ENCODE results near the gene ATP6V0A4.
"Not testable (repeated sequence)": the region's sequence is repeated elsewhere in the genome, so short reads cannot be mapped to it uniquely, and the experiment has no call there.

ATP6V0A4 gene

DNA sequence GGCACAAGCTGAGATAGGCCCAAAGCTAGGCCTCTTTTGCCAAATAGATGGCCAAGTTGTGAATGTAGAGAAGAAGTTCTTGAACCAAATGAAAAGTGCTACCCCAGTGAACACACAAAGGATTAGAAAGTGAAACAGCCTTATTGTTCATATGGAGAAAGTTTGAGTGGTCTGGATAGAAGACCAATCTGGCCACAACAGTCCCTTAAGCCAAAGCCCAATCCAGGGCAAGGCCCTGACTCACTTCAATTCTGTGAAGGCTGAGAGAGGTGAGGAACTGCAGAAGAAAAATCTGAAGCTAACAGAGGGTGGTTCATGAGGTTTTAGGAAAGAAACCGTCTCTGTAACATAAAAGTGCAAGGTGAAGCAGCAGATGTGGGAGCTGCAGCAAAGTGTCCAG is 18.7 kb upstream of the ATP6V0A4 start:
- Histone ChIP-seq H3K27me3 (replicated peaks; ENCODE audit: control insufficient read depth, insufficient read depth, low read length) (no peaks in the 10 kb centered on the region), H3K4me3 (replicated peaks; ENCODE audit: low read depth, low read length) (no peak overlapping the region), H3K36me3 (ENCODE audit: control insufficient read depth, insufficient read depth, low read length) (no peaks in the 10 kb centered on the region)
- TF ChIP-seq, protein P1, sequence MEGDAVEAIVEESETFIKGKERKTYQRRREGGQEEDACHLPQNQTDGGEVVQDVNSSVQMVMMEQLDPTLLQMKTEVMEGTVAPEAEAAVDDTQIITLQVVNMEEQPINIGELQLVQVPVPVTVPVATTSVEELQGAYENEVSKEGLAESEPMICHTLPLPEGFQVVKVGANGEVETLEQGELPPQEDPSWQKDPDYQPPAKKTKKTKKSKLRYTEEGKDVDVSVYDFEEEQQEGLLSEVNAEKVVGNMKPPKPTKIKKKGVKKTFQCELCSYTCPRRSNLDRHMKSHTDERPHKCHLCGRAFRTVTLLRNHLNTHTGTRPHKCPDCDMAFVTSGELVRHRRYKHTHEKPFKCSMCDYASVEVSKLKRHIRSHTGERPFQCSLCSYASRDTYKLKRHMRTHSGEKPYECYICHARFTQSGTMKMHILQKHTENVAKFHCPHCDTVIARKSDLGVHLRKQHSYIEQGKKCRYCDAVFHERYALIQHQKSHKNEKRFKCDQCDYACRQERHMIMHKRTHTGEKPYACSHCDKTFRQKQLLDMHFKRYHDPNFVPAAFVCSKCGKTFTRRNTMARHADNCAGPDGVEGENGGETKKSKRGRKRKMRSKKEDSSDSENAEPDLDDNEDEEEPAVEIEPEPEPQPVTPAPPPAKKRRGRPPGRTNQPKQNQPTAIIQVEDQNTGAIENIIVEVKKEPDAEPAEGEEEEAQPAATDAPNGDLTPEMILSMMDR (IDR thresholded peaks at IDR 0.05; ENCODE audit: insufficient read depth, low read length, poor library complexity, severe bottlenecking) = no peak
- no peak for DNase-seq (ENCODE audit: extremely low read depth, insufficient read length)

DNA sequence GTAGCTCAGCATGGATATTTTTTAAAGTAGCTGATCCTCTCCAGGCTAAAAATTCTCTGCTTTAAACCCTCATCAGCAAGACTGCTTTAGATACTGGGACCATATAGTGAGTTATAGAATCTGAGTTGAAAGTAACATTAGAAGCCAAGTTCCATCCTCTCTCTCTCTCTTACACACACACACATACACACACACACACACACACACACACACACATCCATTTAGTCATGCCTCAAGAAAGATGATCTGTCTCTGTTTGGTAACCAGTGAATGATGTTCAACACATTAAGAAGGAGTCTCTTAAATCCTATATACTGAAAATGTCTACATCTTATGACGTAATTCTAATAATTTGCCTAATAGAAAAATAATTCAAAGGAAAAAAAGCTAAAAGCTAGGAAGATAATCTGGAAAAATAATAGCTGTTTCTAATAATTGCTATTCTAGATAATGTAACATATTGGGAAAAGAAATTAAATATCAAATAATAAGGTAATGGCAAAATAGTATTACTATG is 16.9 kb upstream of the ATP6V0A4 start:
- H3K27me3 ChIP-seq (replicated peaks; ENCODE audit: control insufficient read depth, insufficient read depth, low read length) = no peaks in the 10 kb centered on the region
- no peak for DNase-seq (ENCODE audit: extremely low read depth, insufficient read length)
- TF ChIP-seq, protein P1 (IDR thresholded peaks at IDR 0.05; ENCODE audit: insufficient read depth, low read length, poor library complexity, severe bottlenecking) = no peak
- no peak overlapping the region for H3K4me3 ChIP-seq (replicated peaks; ENCODE audit: low read depth, low read length)
- H3K36me3 ChIP-seq (ENCODE audit: control insufficient read depth, insufficient read depth, low read length) = no peaks in the 10 kb centered on the region

- no peak overlapping the region for H3K4me3 ChIP-seq (replicated peaks; ENCODE audit: low read depth, low read length)
- TF ChIP-seq, protein P1 (IDR thresholded peaks at IDR 0.05; ENCODE audit: insufficient read depth, low read length, poor library complexity, severe bottlenecking) = no peak
- no peaks in the 10 kb centered on the region for H3K27me3 ChIP-seq (replicated peaks; ENCODE audit: control insufficient read depth, insufficient read depth, low read length)
Observed at GRCh38 chr7:138813945-138814344, 15.9 kb upstream of the ATP6V0A4 start.

GRCh38 chr7:138811327-138811726 is 13.3 kb upstream of the ATP6V0A4 start:
- not testable (repeated sequence) for H3K27me3 ChIP-seq (replicated peaks; ENCODE audit: control insufficient read depth, insufficient read depth, low read length); DNase-seq (ENCODE audit: extremely low read depth, insufficient read length); H3K36me3 ChIP-seq (ENCODE audit: control insufficient read depth, insufficient read depth, low read length); H3K4me3 ChIP-seq (replicated peaks; ENCODE audit: low read depth, low read length)

More at GRCh38 chr7:138813945-138814344, 15.9 kb upstream of the ATP6V0A4 start:
- no peaks in the 10 kb centered on the region for H3K36me3 ChIP-seq (ENCODE audit: control insufficient read depth, insufficient read depth, low read length)
- no peak for DNase-seq (ENCODE audit: extremely low read depth, insufficient read length)

GRCh38 chr7:138809346-138809745 is 11.3 kb upstream of the ATP6V0A4 start:
- Histone ChIP-seq H3K27me3 (replicated peaks; ENCODE audit: control insufficient read depth, insufficient read depth, low read length) (no peaks in the 10 kb centered on the region), H3K36me3 (ENCODE audit: control insufficient read depth, insufficient read depth, low read length) (no peaks in the 10 kb centered on the region), H3K4me3 (replicated peaks; ENCODE audit: low read depth, low read length) (no peak overlapping the region)
- DNase-seq (ENCODE audit: extremely low read depth, insufficient read length) = no peak
- TF ChIP-seq, protein P1 (IDR thresholded peaks at IDR 0.05; ENCODE audit: insufficient read depth, low read length, poor library complexity, severe bottlenecking) = no peak

DNA sequence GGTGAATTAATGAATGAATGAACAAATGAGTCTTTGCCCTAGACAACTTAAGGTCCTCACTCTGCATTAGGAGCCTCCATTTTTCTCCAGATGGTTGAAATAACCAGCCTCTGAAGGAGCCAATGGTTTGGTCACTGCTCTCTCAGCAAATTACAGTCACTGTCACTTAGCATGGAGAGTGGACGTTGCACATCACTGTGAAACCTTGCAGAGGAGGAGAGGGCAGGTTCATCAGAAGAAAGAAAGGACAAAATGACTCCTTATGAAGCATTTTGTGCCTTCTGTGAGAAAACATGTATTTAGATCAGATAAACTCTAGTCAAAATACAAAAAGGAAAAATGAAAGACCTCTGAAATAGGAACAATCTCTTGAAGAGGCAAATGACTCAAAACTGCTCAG is 6.6 kb upstream of the ATP6V0A4 start:
- no peaks in the 10 kb centered on the region for H3K36me3 ChIP-seq (ENCODE audit: control insufficient read depth, insufficient read depth, low read length)
- no peaks in the 10 kb centered on the region for H3K27me3 ChIP-seq (replicated peaks; ENCODE audit: control insufficient read depth, insufficient read depth, low read length)
- H3K4me3 ChIP-seq (replicated peaks; ENCODE audit: low read depth, low read length) = no peak overlapping the region
- TF ChIP-seq, protein P1 (IDR thresholded peaks at IDR 0.05; ENCODE audit: insufficient read depth, low read length, poor library complexity, severe bottlenecking) = no peak
- DNase-seq (ENCODE audit: extremely low read depth, insufficient read length) = no peak

Measured in GM06990 (cell line).